Left renal pelvis (tissue), 4 donors: ENCODE measurements around the gene MASP1. TPM values are rescaled to one million over a fixed set of nuclear protein-coding genes. Genes with fewer than 3 reads are reported as not detected.

ENCODE experiments used
- DNase-seq, 4 donors: peaks; one replicate each; pipeline ENCODE4 v3.0.0-alpha.2; 2013; ENCODE audit warnings: low read depth in 4 of 4, low spot score in 3 of 4
- polyA plus RNA-seq, 4 donors: library from polyadenylated mRNA; unstranded; fragments of 120-200 nt; gene quantifications; one replicate each; pipeline ENCODE4 v1.2.1, GENCODE V29; 2013; ENCODE audit not compliant: insufficient read length in 4 of 4

The MASP1 gene
- polyA plus RNA-seq, 4 donors = 2.1 to 9.8 (median 6.3) TPM

- no peak for DNase-seq
Observed at GRCh38 chr3:187293516-187294430, 2.2 kb upstream of the MASP1 start.

GRCh38 chr3:187292631-187293515 is 1.3 kb upstream of the MASP1 start:
- DNase-seq = no peak

GRCh38 chr3:187292181-187292580 is 644 bp upstream of the MASP1 start:
- no peak for DNase-seq

GRCh38 chr3:187291001-187291511 is 481 bp downstream of the MASP1 start:
- DNase-seq = no peak

- no peak for DNase-seq
Observed at GRCh38 chr3:187290503-187290902, 1.0 kb downstream of the MASP1 start.

GRCh38 chr3:187288855-187289605 is 2.5 kb downstream of the MASP1 start:
- no peak for DNase-seq

GRCh38 chr3:187288131-187288854 is 3.2 kb downstream of the MASP1 start:
- DNase-seq = no peak

GRCh38 chr3:187287256-187287655 is 4.3 kb downstream of the MASP1 start:
- DNase-seq = no peak

GRCh38 chr3:187286467-187287059 is 5.0 kb downstream of the MASP1 start:
- no peak for DNase-seq

- DNase-seq = no peak
Observed at GRCh38 chr3:187281191-187281714, 10.3 kb downstream of the MASP1 start.

GRCh38 chr3:187280644-187281043 is 10.9 kb downstream of the MASP1 start:
- DNase-seq = no peak

GRCh38 chr3:187277129-187277462 is 14.4 kb downstream of the MASP1 start:
- DNase-seq = no peak

GRCh38 chr3:187276397-187277128 is 15.0 kb downstream of the MASP1 start:
- no peak for DNase-seq

- no peak for DNase-seq
Observed at GRCh38 chr3:187274977-187275338, 16.6 kb downstream of the MASP1 start.

GRCh38 chr3:187274315-187274976 is 17.1 kb downstream of the MASP1 start:
- DNase-seq = no peak

GRCh38 chr3:187271582-187271981 is 20.0 kb downstream of the MASP1 start:
- DNase-seq = no peak

- DNase-seq = no peak
Observed at GRCh38 chr3:187269486-187269885, 22.1 kb downstream of the MASP1 start.

GRCh38 chr3:187267306-187267705 is 24.2 kb downstream of the MASP1 start:
- no peak for DNase-seq
